Lung (tissue), 12 donors: ENCODE data around the gene ODF4. TPM values are rescaled to one million over a fixed set of nuclear protein-coding genes. Genes with fewer than 3 reads are reported as not detected.

Experiments
- ATAC-seq: fragments of 200-7000 bp; cut with Tn5 transposase; one replicate; pipeline ENCODE4 v1.9.1; 2020; ENCODE audit warnings: moderate number of reproducible peaks; ENCODE audit not compliant: insufficient read depth, low FRiP score
- DNase-seq, 3 donors: peaks; one replicate each; pipeline ENCODE4 v3.0.0-alpha.2; 2013 to 2017
- H3K27ac ChIP-seq, 2 donors: one replicate each; pipeline ENCODE4 v1.5.1; 2013; ENCODE audit warnings: mild to moderate bottlenecking in 2 of 2, moderate library complexity in 2 of 2, control low read depth in 1 of 2, inconsistent platforms in 1 of 2, low read depth in 1 of 2, low read length in 1 of 2
- H3K27me3 ChIP-seq, 3 donors: one replicate each; pipeline ENCODE4 v1.5.1; 2013; ENCODE audit warnings: low read length in 2 of 3; ENCODE audit not compliant: control insufficient read depth in 3 of 3, insufficient read depth in 3 of 3
- H3K36me3 ChIP-seq, 4 donors: one replicate each; pipeline ENCODE4 v1.5.1; 2013; ENCODE audit warnings: low read length in 4 of 4, mild to moderate bottlenecking in 1 of 4, moderate library complexity in 1 of 4; ENCODE audit not compliant: control insufficient read depth in 4 of 4, insufficient read depth in 4 of 4
- H3K4me1 ChIP-seq, 5 donors: one replicate each; pipeline ENCODE4 v1.5.1; 2013; ENCODE audit warnings: low read length in 5 of 5, mild to moderate bottlenecking in 2 of 5, moderate library complexity in 1 of 5; ENCODE audit not compliant: control insufficient read depth in 5 of 5, insufficient read depth in 5 of 5
- H3K4me3 ChIP-seq: one replicate; pipeline ENCODE4 v1.5.1; 2013; ENCODE audit warnings: mild to moderate bottlenecking, control low read depth, moderate library complexity
- H3K9ac ChIP-seq, 2 donors: one replicate each; pipeline ENCODE4 v1.5.1; 2013; ENCODE audit warnings: low read length in 2 of 2, control low read depth in 1 of 2; ENCODE audit not compliant: insufficient read depth in 1 of 2
- H3K9me3 ChIP-seq, 4 donors: one replicate each; pipeline ENCODE4 v1.5.1; 2013; ENCODE audit warnings: low read length in 3 of 4, mild to moderate bottlenecking in 1 of 4, moderate library complexity in 1 of 4; ENCODE audit not compliant: control insufficient read depth in 4 of 4, insufficient read depth in 3 of 4
- WGBS, 2 donors: extraction: QIAGEN DNeasy Blood & Tissue Kit; methylation state at CpG; one replicate each; pipeline ENCODE4 v1.1.7; 2013; 5-methylcytosine and 5-hydroxymethylcytosine counted together
- polyA plus RNA-seq, 2 donors: library from polyadenylated mRNA; stranded (reverse); fragments of 200-250 nt; gene quantifications; one replicate each; pipeline ENCODE4 v1.2.1, GENCODE V29; 2013
- total RNA-seq, 2 donors: library from RNA; depleted of rRNA in 1 of 2; stranded (reverse); fragments of >200 nt in 1 of 2; gene quantifications; one replicate each; pipeline ENCODE4 v1.2.1, GENCODE V29; 2014 to 2021
- TF ChIP-seq, protein P1 (sequence below): IDR thresholded peaks from 2 replicates; pipeline ENCODE4 v1.5.1; 2012; ENCODE audit warnings: mild to moderate bottlenecking; ENCODE audit errors: control extremely low read depth, extremely low read depth
- donor health status: control.
- donor health status: control.
- donor health status: Bipolar disorder and iron deficiency.
- donor health status: healthy.
- donor health status: DM: yes; HTN: yes; CAD: no.

ODF4 gene
- total and polyA plus RNA-seq, 4 donors = not detected

DNA sequence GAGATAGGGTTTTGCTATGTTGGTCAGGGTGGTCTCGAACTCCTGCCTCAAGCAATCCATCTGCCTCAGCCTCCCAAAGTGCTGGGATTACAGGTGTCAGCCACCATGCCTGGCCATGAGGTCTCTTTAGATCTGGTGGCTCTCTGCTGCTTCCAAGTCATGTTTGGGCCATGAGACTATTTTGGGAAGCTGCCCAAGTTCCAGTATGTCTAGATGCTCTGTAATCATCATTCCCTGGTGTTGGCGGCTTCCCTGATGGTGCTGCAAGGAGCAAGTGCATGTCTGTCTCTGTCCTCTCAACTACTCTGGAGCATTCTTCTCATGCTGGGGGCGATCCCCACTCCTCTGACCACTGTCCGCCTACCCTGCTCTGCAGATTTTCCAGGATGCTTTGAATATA is 6.4 kb upstream of the ODF4 start:
- H3K36me3 ChIP-seq = no peaks in the 10 kb centered on the region
- ATAC-seq (no peak), DNase-seq (no peak)
- H3K27me3 ChIP-seq = no peaks in the 10 kb centered on the region
- H3K9ac ChIP-seq = no peak overlapping the region
- H3K4me1 ChIP-seq = peaks cover 0 to 4% (median 0%) of the 10 kb centered on the region in 5 donors
- H3K9me3 ChIP-seq = peaks cover 0 to 3% (median 0%) of the 10 kb centered on the region in 4 donors
- H3K4me3 ChIP-seq = no peak overlapping the region
- 95 to 96% methylated on average over 4 of the region's 4 CpGs for WGBS, 2 donors
- TF ChIP-seq, protein P1, sequence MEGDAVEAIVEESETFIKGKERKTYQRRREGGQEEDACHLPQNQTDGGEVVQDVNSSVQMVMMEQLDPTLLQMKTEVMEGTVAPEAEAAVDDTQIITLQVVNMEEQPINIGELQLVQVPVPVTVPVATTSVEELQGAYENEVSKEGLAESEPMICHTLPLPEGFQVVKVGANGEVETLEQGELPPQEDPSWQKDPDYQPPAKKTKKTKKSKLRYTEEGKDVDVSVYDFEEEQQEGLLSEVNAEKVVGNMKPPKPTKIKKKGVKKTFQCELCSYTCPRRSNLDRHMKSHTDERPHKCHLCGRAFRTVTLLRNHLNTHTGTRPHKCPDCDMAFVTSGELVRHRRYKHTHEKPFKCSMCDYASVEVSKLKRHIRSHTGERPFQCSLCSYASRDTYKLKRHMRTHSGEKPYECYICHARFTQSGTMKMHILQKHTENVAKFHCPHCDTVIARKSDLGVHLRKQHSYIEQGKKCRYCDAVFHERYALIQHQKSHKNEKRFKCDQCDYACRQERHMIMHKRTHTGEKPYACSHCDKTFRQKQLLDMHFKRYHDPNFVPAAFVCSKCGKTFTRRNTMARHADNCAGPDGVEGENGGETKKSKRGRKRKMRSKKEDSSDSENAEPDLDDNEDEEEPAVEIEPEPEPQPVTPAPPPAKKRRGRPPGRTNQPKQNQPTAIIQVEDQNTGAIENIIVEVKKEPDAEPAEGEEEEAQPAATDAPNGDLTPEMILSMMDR = no peak
- H3K27ac ChIP-seq = no peak overlapping the region

DNA sequence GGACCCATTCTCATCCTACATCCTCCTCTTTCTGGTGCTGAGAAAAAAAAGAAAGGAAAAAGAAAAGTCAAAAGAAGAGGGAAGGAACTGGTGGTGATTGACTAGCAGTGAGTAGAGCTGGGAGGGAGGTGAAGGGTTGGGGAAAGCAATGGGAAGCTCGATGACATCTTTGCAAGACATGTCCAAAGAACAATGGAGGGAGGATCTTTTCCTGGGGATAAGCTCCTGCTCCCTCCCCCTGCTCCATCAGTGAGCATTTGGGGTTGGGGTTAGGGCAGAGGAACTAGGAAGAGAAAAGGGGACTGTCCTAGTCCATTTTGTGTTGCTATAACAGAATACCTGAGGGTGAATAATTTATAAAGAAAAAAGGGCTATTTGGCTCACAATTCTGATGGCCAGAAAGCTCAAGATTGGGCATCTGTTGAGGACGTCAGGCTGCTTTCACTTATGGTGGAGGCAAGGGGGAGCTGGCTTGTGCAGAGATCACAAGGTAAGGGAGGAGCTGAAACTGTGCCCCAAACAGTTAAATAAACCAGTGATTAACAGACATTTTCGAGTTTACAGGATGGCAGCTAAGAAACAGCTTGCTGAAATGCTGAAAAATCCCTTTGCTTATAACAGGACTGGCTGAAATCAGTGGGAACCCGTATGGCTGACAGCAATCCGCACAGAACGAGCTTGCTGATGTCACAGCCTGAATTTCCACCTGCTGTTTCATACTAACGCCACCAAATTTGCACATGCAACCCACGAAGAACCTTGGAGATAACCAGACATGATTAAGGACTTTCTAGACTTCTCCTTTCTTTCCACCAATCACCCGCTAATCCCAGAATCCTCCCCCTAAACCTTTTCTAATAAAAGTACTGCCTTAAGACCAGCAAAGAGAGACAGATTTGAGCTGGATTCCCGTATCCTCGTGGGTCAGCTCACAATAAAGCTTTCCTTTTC is 1.6 kb upstream of the ODF4 start:
- Histone ChIP-seq H3K9me3 (no peaks in the 10 kb centered on the region), H3K9ac (no peak overlapping the region), H3K4me1 (no peaks in the 10 kb centered on the region), H3K27ac (no peak overlapping the region), H3K36me3 (no peaks in the 10 kb centered on the region), H3K4me3 (no peak overlapping the region), H3K27me3 (no peaks in the 10 kb centered on the region)
- no peak for ATAC-seq
- DNase-seq = no peak
- WGBS, 2 donors = 20 to 33% methylated on average over 11 of the region's 11 CpGs
- TF ChIP-seq, protein P1 = no peak

DNA sequence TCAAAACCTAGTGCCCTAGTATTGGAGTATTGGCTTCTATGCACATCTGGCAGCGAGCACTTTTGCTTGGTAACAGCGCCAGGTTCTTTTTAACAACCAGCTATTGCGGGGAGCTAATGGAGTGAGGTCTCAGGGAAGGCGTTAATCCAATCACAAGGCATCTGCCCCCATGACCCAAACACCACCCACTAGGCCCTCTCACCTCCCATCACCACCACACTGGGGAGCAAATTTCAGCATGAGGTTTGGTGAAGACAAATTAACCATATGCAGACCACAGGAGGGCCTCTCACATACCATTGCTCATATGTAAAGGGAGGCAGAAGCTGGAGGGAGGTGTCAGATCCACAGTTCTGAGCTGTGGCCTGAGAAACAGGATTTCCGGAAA is 893 bp upstream of the ODF4 start:
- TF ChIP-seq, protein P1 = no peak
- ATAC-seq = no peak

More for the DNA sequence above, 893 bp upstream of the ODF4 start:
- Histone ChIP-seq H3K4me3 (no peak overlapping the region), H3K9me3 (no peaks in the 10 kb centered on the region), H3K4me1 (no peaks in the 10 kb centered on the region), H3K36me3 (no peaks in the 10 kb centered on the region), H3K27me3 (no peaks in the 10 kb centered on the region), H3K27ac (no peak overlapping the region), H3K9ac (no peak overlapping the region)
- WGBS, 2 donors = 82 to 83% methylated on average over 5 of the region's 5 CpGs
- DNase-seq = no peak
